Activated CD8-positive, alpha-beta T cell treated with anti-CD3 and anti-CD28 coated beads, Interleukin-2, amount 10 ng/mL, durations not matched to agents 7 days and 5 days (primary cell): ENCODE results near the gene PSPC1. TPM values are rescaled to one million over a fixed set of nuclear protein-coding genes. Genes with fewer than 3 reads are reported as not detected.
"Not testable (repeated sequence)": the region's sequence is repeated elsewhere in the genome, so short reads cannot be mapped to it uniquely, and the experiment has no call there.

Experiments used
- ATAC-seq: fragments of 150-1000 bp; cut with Tn5 transposase; one replicate; pipeline ENCODE4 v1.10.0; 2021; ENCODE audit warnings: moderate library complexity
- CTCF ChIA-PET: fragments of 350-600 bp; sonication (Branson Sonifier 250); formaldehyde crosslinking; loops from one replicate; lab custom pipeline; 2021; ENCODE audit warnings: antibody characterized with exemption; lab: Charles Lee
- POLR2A ChIA-PET: fragments of 350-600 bp; sonication (Branson Sonifier 250); formaldehyde crosslinking; loops from one replicate; lab custom pipeline; 2021; ENCODE audit warnings: antibody characterized with exemption; lab: Charles Lee
- DNase-seq: peaks from one replicate; pipeline ENCODE4 v3.0.0-alpha.2; 2020
- H3K27ac Mint-ChIP-seq: one replicate; pipeline ENCODE4 v1.8.0; 2021; ENCODE audit warnings: mild to moderate bottlenecking, mixed read lengths
- H3K27me3 Mint-ChIP-seq: one replicate; pipeline ENCODE4 v1.8.0; 2021; ENCODE audit warnings: low read depth, mixed read lengths
- H3K36me3 Mint-ChIP-seq: one replicate; pipeline ENCODE4 v1.8.0; 2021; ENCODE audit warnings: low read depth, mixed read lengths
- H3K4me1 Mint-ChIP-seq: one replicate; pipeline ENCODE4 v1.8.0; 2021; ENCODE audit warnings: low read depth, mixed read lengths
- H3K4me3 Mint-ChIP-seq: one replicate; pipeline ENCODE4 v1.8.0; 2021; ENCODE audit warnings: mild to moderate bottlenecking, mixed read lengths
- H3K9me3 Mint-ChIP-seq: one replicate; pipeline ENCODE4 v1.8.0; 2022; ENCODE audit warnings: mixed read lengths; ENCODE audit not compliant: insufficient read depth
- total RNA-seq, 2 experiments: library from RNA; stranded (reverse); gene quantifications; one replicate each; pipeline ENCODE4 v1.2.3, GENCODE V29; 2021

Gene PSPC1
- total RNA-seq, 2 experiments from 2014 or later: 70.9 to 72.2 TPM

GRCh38 chr13:19695829-19696228, 86.9 kb downstream of the PSPC1 start:
- CTCF ChIA-PET: no interaction called here
- no peaks in the 10 kb centered on the region for H3K27me3 Mint-ChIP-seq
- H3K9me3 Mint-ChIP-seq: no peaks in the 10 kb centered on the region
- H3K4me1 Mint-ChIP-seq: no peaks in the 10 kb centered on the region
- ATAC-seq: no peak
- H3K27ac Mint-ChIP-seq: no peak overlapping the region
- DNase-seq: no peak
- POLR2A ChIA-PET: no interaction called here
- no peak overlapping the region for H3K4me3 Mint-ChIP-seq
- H3K36me3 Mint-ChIP-seq: peaks cover 30% of the 10 kb centered on the region

DNA sequence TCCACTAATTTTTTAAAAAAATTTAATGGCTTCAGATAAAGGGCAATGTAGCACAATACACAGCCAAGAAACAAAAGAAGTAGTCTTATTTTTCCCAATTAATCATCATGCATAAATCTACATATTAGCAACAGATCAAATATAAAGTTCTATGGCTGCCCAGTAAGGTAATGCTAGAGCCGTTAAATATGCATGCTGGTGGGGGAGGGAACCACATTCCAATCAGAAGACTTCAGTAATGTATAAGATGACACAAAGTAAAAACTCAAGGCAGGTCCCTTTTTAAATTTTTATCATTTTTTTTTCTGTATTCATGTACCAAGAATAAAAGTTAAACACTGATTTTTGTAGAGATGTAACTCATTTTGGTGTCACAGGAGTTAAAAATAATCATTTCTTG, 87.3 kb downstream of the PSPC1 start:
- CTCF ChIA-PET: no interaction called here
- no peak overlapping the region for H3K27ac Mint-ChIP-seq
- POLR2A ChIA-PET: no interaction called here
- no peaks in the 10 kb centered on the region for H3K27me3 Mint-ChIP-seq
- H3K4me1 Mint-ChIP-seq: no peaks in the 10 kb centered on the region
- DNase-seq (no peak), ATAC-seq (no peak)
- H3K9me3 Mint-ChIP-seq: no peaks in the 10 kb centered on the region
- H3K36me3 Mint-ChIP-seq: peaks cover 30% of the 10 kb centered on the region
- H3K4me3 Mint-ChIP-seq: no peak overlapping the region

DNA sequence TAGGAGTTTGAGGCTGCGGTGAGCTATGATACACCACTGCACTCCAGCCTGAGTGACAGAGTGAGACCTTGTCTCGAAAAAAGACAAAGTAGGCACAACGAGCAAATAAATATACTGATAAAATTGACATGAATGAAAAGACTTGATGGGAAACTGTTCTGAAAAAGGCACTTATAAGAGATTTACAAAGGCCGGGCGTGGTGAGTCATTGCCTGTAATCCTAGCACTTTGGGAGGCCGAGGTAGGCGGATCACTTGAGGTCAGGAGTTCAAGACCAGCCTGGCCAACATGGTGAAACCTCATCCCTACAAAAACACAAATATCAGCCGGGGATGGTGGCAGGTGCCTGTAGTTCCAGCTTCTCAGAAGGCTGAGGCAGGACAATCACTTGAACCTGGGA, 91.3 kb downstream of the PSPC1 start:
- CTCF ChIA-PET, H3K9me3 Mint-ChIP-seq, H3K27me3 Mint-ChIP-seq: not testable (repeated sequence)

GRCh38 chr13:19685437-19685836, 97.3 kb downstream of the PSPC1 start:
- Mint-ChIP-seq H3K27ac (no peak overlapping the region), H3K9me3 (no peaks in the 10 kb centered on the region), H3K4me1 (peaks cover 10% of the 10 kb centered on the region), H3K27me3 (no peaks in the 10 kb centered on the region), H3K4me3 (no peak overlapping the region), H3K36me3 (peaks cover 22% of the 10 kb centered on the region)
- CTCF ChIA-PET: no interaction called here
- no peak for DNase-seq
- POLR2A ChIA-PET: no interaction called here
- ATAC-seq: no peak

More for the DNA sequence above, 91.3 kb downstream of the PSPC1 start:
- ATAC-seq, H3K27ac Mint-ChIP-seq, H3K4me1 Mint-ChIP-seq, DNase-seq, H3K4me3 Mint-ChIP-seq, POLR2A ChIA-PET: not testable (repeated sequence)
- peaks cover 20% of the 10 kb centered on the region for H3K36me3 Mint-ChIP-seq

GRCh38 chr13:19685034-19685433, 97.7 kb downstream of the PSPC1 start:
- peaks cover 10% of the 10 kb centered on the region for H3K4me1 Mint-ChIP-seq
- DNase-seq (no peak), ATAC-seq (no peak)
- no peak overlapping the region for H3K27ac Mint-ChIP-seq
- peaks cover 20% of the 10 kb centered on the region for H3K36me3 Mint-ChIP-seq
- no peaks in the 10 kb centered on the region for H3K9me3 Mint-ChIP-seq
- no peaks in the 10 kb centered on the region for H3K27me3 Mint-ChIP-seq
- ChIA-PET CTCF (no interaction called here), POLR2A (no interaction called here)
- H3K4me3 Mint-ChIP-seq: no peak overlapping the region

- no peaks in the 10 kb centered on the region for H3K9me3 Mint-ChIP-seq
- H3K27me3 Mint-ChIP-seq: no peaks in the 10 kb centered on the region
- CTCF ChIA-PET: interaction anchor here (1.0 kb wide), 1 partner anchor 8 kb away, joined by 3 read pairs; no protein-coding TSS in a partner anchor
- peak; percentile 15 for DNase-seq
- H3K36me3 Mint-ChIP-seq: peaks cover 35% of the 10 kb centered on the region
- POLR2A ChIA-PET: interaction anchor here (0.6 to 1.0 kb wide), 2 partner anchors 153 to 183 kb away, joined by 3 read pairs; partner anchors contain the start of gene ZMYM5
- peak; percentile 30 for ATAC-seq
- H3K4me1 Mint-ChIP-seq: peaks cover 10% of the 10 kb centered on the region
- H3K4me3 Mint-ChIP-seq: no peak overlapping the region
- no peak overlapping the region for H3K27ac Mint-ChIP-seq
Measured at GRCh38 chr13:19681517-19681916, 101.2 kb downstream of the PSPC1 start.

DNA sequence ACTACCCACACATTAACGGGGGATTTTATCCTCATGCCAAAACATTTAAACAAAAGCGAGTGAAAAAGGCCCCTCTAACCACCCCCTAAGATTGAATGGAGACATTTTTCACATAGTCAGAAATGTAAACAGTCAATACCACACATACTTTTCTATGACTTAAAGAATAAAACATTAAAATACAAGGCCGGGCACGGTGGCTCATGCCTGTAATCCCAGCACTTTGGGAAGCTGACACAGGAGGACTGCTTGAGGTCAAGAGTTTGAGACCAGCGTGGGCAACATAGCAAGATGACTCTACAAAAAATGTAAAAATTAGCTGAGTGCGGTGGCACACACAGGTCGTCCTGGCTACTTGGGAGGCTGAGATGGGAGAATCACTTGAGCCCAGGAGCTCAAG, 102.0 kb downstream of the PSPC1 start:
- POLR2A ChIA-PET: interaction anchor here (0.7 kb wide), 1 partner anchor 22 kb away, joined by 3 read pairs; no protein-coding TSS in a partner anchor
- Mint-ChIP-seq H3K27me3 (no peaks in the 10 kb centered on the region), H3K9me3 (no peaks in the 10 kb centered on the region), H3K4me1 (peaks cover 10% of the 10 kb centered on the region), H3K4me3 (no peak overlapping the region), H3K27ac (no peak overlapping the region), H3K36me3 (peaks cover 39% of the 10 kb centered on the region)
- DNase-seq (peak; percentile 9), ATAC-seq (no peak)
- CTCF ChIA-PET: no interaction called here

DNA sequence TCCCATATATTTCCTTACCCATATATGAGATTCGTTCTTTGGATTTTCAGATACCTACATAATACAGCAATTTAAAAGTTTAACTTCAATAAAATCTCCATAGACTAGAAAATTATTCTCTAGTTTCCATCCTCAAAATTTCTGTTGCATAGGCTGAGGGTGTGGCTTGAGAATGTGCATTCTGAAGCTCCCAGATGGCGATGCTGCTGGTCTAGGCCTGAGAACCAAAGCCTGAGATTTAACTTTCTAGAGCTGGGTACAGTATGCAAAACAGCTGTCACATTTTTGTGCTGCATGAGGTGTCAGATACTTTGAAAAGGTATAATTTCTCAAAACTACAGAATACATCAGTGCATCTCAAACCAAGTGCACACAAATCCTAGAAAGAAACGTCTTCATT, 106.6 kb downstream of the PSPC1 start:
- H3K27ac Mint-ChIP-seq: peak overlapping the region; percentile 40
- no peak overlapping the region for H3K4me3 Mint-ChIP-seq
- H3K9me3 Mint-ChIP-seq: no peaks in the 10 kb centered on the region
- no peaks in the 10 kb centered on the region for H3K27me3 Mint-ChIP-seq
- no peaks in the 10 kb centered on the region for H3K4me1 Mint-ChIP-seq
- CTCF ChIA-PET: interaction anchor here (0.8 to 1.3 kb wide), 3 partner anchors 24 to 89 kb away, joined by 3 read pairs; no protein-coding TSS in a partner anchor
- no peak for DNase-seq
- H3K36me3 Mint-ChIP-seq: peaks cover 58% of the 10 kb centered on the region
- POLR2A ChIA-PET: no interaction called here
- ATAC-seq: no peak

DNA sequence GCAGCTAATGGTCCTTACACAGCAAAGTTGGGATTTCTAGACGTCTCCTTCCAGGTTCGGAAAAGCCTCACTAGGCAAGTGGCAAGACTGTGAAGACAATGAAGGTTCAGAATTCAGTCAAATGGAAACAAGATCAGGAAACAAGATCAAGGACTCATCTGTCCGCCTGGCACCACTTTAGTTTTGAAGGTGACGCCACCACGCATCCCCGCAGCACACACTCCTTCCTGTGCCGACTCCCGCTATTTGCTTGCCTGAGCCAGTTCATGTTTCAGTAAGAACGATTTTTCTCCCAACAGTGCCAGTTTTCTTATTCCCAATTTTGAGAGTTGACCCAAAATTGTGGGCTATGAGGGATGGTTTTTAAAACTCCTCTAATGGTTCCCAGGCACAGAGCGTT, 107.8 kb downstream of the PSPC1 start:
- CTCF ChIA-PET: interaction anchor here (1.4 kb wide), 1 partner anchor 108 kb away, joined by 3 read pairs; the partner anchor contains the start of gene PSPC1
- H3K27ac Mint-ChIP-seq: peak overlapping the region; percentile 19

GRCh38 chr13:19673473-19674430, 109.0 kb downstream of the PSPC1 start:
- CTCF ChIA-PET: interaction anchor here (0.7 to 1.4 kb wide), 2 partner anchors 8 to 109 kb away, joined by 3 read pairs; partner anchors contain the start of gene PSPC1
- H3K4me3 Mint-ChIP-seq: no peak overlapping the region
- H3K36me3 Mint-ChIP-seq: peaks cover 66% of the 10 kb centered on the region
- POLR2A ChIA-PET: no interaction called here
- peak; percentile 11 for DNase-seq
- no peaks in the 10 kb centered on the region for H3K27me3 Mint-ChIP-seq
- no peaks in the 10 kb centered on the region for H3K9me3 Mint-ChIP-seq
- H3K27ac Mint-ChIP-seq: no peak overlapping the region
- no peaks in the 10 kb centered on the region for H3K4me1 Mint-ChIP-seq
- ATAC-seq: no peak

More for the DNA sequence above, 107.8 kb downstream of the PSPC1 start:
- H3K4me3 Mint-ChIP-seq: no peak overlapping the region
- H3K36me3 Mint-ChIP-seq: peaks cover 62% of the 10 kb centered on the region
- H3K4me1 Mint-ChIP-seq: no peaks in the 10 kb centered on the region
- DNase-seq (peak; percentile 8), ATAC-seq (no peak)
- no peaks in the 10 kb centered on the region for H3K9me3 Mint-ChIP-seq
- H3K27me3 Mint-ChIP-seq: no peaks in the 10 kb centered on the region
- POLR2A ChIA-PET: no interaction called here

GRCh38 chr13:19672990-19673389, 109.8 kb downstream of the PSPC1 start:
- H3K27ac Mint-ChIP-seq: no peak overlapping the region
- peaks cover 71% of the 10 kb centered on the region for H3K36me3 Mint-ChIP-seq
- CTCF ChIA-PET: interaction anchor here (0.7 kb wide), 1 partner anchor 9 kb away, joined by 3 read pairs; no protein-coding TSS in a partner anchor
- POLR2A ChIA-PET: no interaction called here
- H3K4me3 Mint-ChIP-seq: no peak overlapping the region
- no peaks in the 10 kb centered on the region for H3K9me3 Mint-ChIP-seq
- no peaks in the 10 kb centered on the region for H3K4me1 Mint-ChIP-seq
- DNase-seq (peak; percentile 2), ATAC-seq (no peak)
- no peaks in the 10 kb centered on the region for H3K27me3 Mint-ChIP-seq

DNA sequence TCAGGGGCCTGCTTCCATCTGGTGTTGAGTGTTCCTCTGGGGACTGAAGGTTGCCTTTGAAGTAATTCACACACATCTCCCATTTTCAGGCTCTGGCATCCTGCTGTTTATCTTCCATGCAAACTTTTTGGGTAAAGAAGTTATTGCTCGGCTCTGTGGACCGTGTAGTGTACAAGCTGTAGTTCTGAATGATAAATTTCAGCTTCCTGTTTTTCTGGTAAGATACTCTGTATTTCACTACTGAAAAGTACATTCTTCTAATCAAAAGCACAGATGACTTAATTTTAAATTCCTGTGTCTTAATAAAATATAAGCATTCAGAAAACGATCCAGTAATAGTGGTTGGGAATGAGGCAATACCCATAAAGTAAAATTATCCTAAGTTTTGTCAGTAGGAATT, 112.6 kb downstream of the PSPC1 start:
- H3K36me3 Mint-ChIP-seq: peaks cover 72% of the 10 kb centered on the region
- H3K27ac Mint-ChIP-seq: peak overlapping the region; percentile 26
- DNase-seq (no peak), ATAC-seq (no peak)
- no peaks in the 10 kb centered on the region for H3K9me3 Mint-ChIP-seq
- no peak overlapping the region for H3K4me3 Mint-ChIP-seq
- no peaks in the 10 kb centered on the region for H3K27me3 Mint-ChIP-seq
- H3K4me1 Mint-ChIP-seq: no peaks in the 10 kb centered on the region
- CTCF ChIA-PET: no interaction called here
- POLR2A ChIA-PET: no interaction called here
